Stomach (tissue), 9 donors: ENCODE measurements around the gene PLAC9. TPM values are rescaled to one million over a fixed set of nuclear protein-coding genes. Genes with fewer than 3 reads are reported as not detected.

ENCODE experiments used
- DNase-seq, 2 donors: peaks; one replicate each; pipeline versions ENCODE4 v3.0.0 to v3.0.0-alpha.2; 2013 to 2019
- H3K27ac ChIP-seq, 5 donors: fragments of 200-600 bp in 4 of 5; sonication (generic) in 4 of 5; one replicate each; pipeline ENCODE4 v1.5.1; 2013 to 2019; ENCODE audit warnings: mild to moderate bottlenecking in 1 of 5, moderate library complexity in 1 of 5
- H3K27me3 ChIP-seq, 3 donors: fragments of 200-600 bp; sonication (generic); one replicate each; pipeline ENCODE4 v1.5.1; 2017 to 2019; ENCODE audit warnings: mixed run types in 1 of 3
- H3K36me3 ChIP-seq, 4 donors: fragments of 200-600 bp; sonication (generic); 1 replicate in 3 of 4; 2 replicates in 1 of 4; pipeline ENCODE4 v1.5.1; 2016 to 2019
- H3K4me1 ChIP-seq, 4 donors: fragments of 200-600 bp; sonication (generic); one replicate each; pipeline ENCODE4 v1.5.1; 2016 to 2019
- H3K4me3 ChIP-seq, 4 donors: fragments of 200-600 bp; sonication (generic) in 3 of 4; one replicate each; pipeline ENCODE4 v1.5.1; 2016 to 2019; ENCODE audit warnings: mild to moderate bottlenecking in 1 of 4
- H3K9me3 ChIP-seq, 4 donors: fragments of 200-600 bp; sonication (generic); one replicate each; pipeline ENCODE4 v1.5.1; 2016 to 2019
- CTCF ChIP-seq, 7 experiments: fragments of 450-650 bp in 4 of 7; fragments of 200-600 bp in 3 of 7; sonication (generic) in 3 of 7; IDR thresholded peaks; one replicate each; pipeline ENCODE4 v1.5.1; 2016 to 2019; ENCODE audit warnings: antibody characterized with exemption in 7 of 7, control low read depth in 2 of 7, mild to moderate bottlenecking in 1 of 7
- EP300 ChIP-seq: sonication (generic); formaldehyde crosslinking; IDR thresholded peaks from one replicate; pipeline ENCODE4 v1.6.1; 2017; ENCODE audit warnings: antibody characterized with exemption
- POLR2A ChIP-seq, 4 donors: fragments of 450-650 bp; IDR thresholded peaks; one replicate each; pipeline ENCODE4 v1.6.1; 2016; ENCODE audit warnings: antibody characterized with exemption in 4 of 4, control low read depth in 2 of 4, mild to moderate bottlenecking in 1 of 4, moderate library complexity in 1 of 4
- POLR2AphosphoS5 ChIP-seq, 3 donors: sonication (generic); formaldehyde crosslinking; IDR thresholded peaks; one replicate each; pipeline ENCODE4 v1.6.1; 2016; ENCODE audit warnings: antibody characterized with exemption in 3 of 3
- WGBS, 5 donors: extraction: QIAGEN DNeasy Blood & Tissue Kit in 3 of 5; methylation state at CpG; one replicate each; pipeline versions ENCODE4 v1.1.5 to v1.1.7; 2013 to 2018; 5-methylcytosine and 5-hydroxymethylcytosine counted together
- intact Hi-C: fragments of 100-400 bp; cut with DNase I; formaldehyde crosslinking; loops from one replicate; pipeline ENCODE4 v1.15.1; 2023; ENCODE audit warnings: low total_unique reads
- polyA plus RNA-seq, 3 donors: library from polyadenylated mRNA; stranded (reverse); fragments of 200-250 nt; gene quantifications; one replicate each; pipeline ENCODE4 v1.2.3, GENCODE V29; 2013
- total RNA-seq, 5 donors: library from RNA; depleted of rRNA; stranded (reverse); fragments of >200 nt; gene quantifications; one replicate each; pipeline versions ENCODE4 v1.1.0 to v1.2.3, GENCODE V29; 2014 to 2016
- donor health status: healthy with polysubstance abuse.
- donor health status: Bipolar disorder and iron deficiency.
- donor health status: healthy.

The PLAC9 gene
- total and polyA plus RNA-seq, 8 donors = 2.0 to 37.4 (median 20.3) TPM; not detected in 2

- H3K4me3 ChIP-seq = no peak overlapping the region
- TF ChIP-seq EP300 (no peak), POLR2A (IDR thresholded peaks at IDR 0.05) (no peak)
- H3K27me3 ChIP-seq = no peaks in the 10 kb centered on the region
- peaks cover 0 to 20% (median 7%) of the 10 kb centered on the region in 4 donors for H3K36me3 ChIP-seq
- H3K9me3 ChIP-seq = no peaks in the 10 kb centered on the region
- intact Hi-C loops = no loop called here
- peak overlapping the region in 3 of 5 donors; percentile 75 to 100 (median 99) for H3K27ac ChIP-seq
- no peak for DNase-seq
- peaks cover 85 to 100% (median 92%) of the 10 kb centered on the region in 4 donors for H3K4me1 ChIP-seq
Observed at GRCh38 chr10:80192553-80192952, 60.0 kb downstream of the PLAC9 start.

- Histone ChIP-seq H3K9me3 (no peaks in the 10 kb centered on the region), H3K27ac (peak overlapping the region; percentile 69 to 100 (median 99)), H3K4me1 (peaks cover 83 to 100% (median 92%) of the 10 kb centered on the region in 4 donors), H3K4me3 (no peak overlapping the region), H3K27me3 (no peaks in the 10 kb centered on the region), H3K36me3 (peaks cover 0 to 20% (median 7%) of the 10 kb centered on the region in 4 donors)
- 57 to 69% (median 63%) methylated on average over 10 to 11 of the region's 11 CpGs for WGBS, 5 donors
- intact Hi-C loops = no loop called here
- no peak for DNase-seq
- TF ChIP-seq POLR2A (IDR thresholded peaks at IDR 0.05) (no peak), CTCF (IDR thresholded peaks at IDR 0.05) (no peak), POLR2AphosphoS5 (IDR thresholded peaks at IDR 0.05) (no peak), EP300 (no peak)
Observed at GRCh38 chr10:80194373-80195045, 62.0 kb downstream of the PLAC9 start.

Other genes with a start within 250 kb of the PLAC9 start
- 10 to 100 TPM in 1 of 5 donors, not detected in 4; 12.9 TPM for gene SFTPD, start 183.6 kb upstream of the PLAC9 start, total RNA-seq
- gene SFTPD, start 183.6 kb upstream of the PLAC9 start, polyA plus RNA-seq = 1 to 10 TPM in 1 of 3 donors, under 1 TPM in 2; 0.31 to 1.2 (median 0.76) TPM
- gene TMEM254, start 54.1 kb upstream of the PLAC9 start, total RNA-seq = 10 to 100 TPM in 4 of 5 donors, 1 to 10 TPM in 1; 1.2 to 21.6 (median 12.7) TPM
- 10 to 100 TPM in 1 of 3 donors, 1 to 10 TPM in 2; 7.9 to 17.0 (median 8.8) TPM for gene TMEM254, start 54.1 kb upstream of the PLAC9 start, polyA plus RNA-seq
- gene ANXA11, start 72.8 kb downstream of the PLAC9 start, total RNA-seq = 100 to 1,000 TPM in 3 of 5 donors, 10 to 100 TPM in 2; 91.4 to 293 (median 109) TPM
- gene ANXA11, start 72.8 kb downstream of the PLAC9 start, polyA plus RNA-seq = 100 to 1,000 TPM; 171 to 208 (median 181) TPM
- not detected for gene MAT1A, start 156.9 kb downstream of the PLAC9 start, total RNA-seq
- gene MAT1A, start 156.9 kb downstream of the PLAC9 start, polyA plus RNA-seq = 1 to 10 TPM in 1 of 3 donors, under 1 TPM in 2; 0.23 to 1.1 (median 0.31) TPM
- not detected for gene DYDC1, start 224.0 kb downstream of the PLAC9 start, total RNA-seq
- gene DYDC1, start 224.0 kb downstream of the PLAC9 start, polyA plus RNA-seq = not detected
- not detected for gene DYDC2, start 224.1 kb downstream of the PLAC9 start, total RNA-seq
- under 1 TPM in 2 of 3 donors, not detected in 1; 0.37 to 0.95 TPM for gene DYDC2, start 224.1 kb downstream of the PLAC9 start, polyA plus RNA-seq